ENCODE results near the gene BAMBI. TPM values are rescaled to one million over a fixed set of nuclear protein-coding genes. Genes with fewer than 3 reads are reported as not detected.

Gene BAMBI
- total and polyA plus RNA-seq, 2 of the 8 experiments (the other 6 are each of a cell fraction or from before 2014, with no cell fraction given), result 5.6 to 26.4 TPM

DNA sequence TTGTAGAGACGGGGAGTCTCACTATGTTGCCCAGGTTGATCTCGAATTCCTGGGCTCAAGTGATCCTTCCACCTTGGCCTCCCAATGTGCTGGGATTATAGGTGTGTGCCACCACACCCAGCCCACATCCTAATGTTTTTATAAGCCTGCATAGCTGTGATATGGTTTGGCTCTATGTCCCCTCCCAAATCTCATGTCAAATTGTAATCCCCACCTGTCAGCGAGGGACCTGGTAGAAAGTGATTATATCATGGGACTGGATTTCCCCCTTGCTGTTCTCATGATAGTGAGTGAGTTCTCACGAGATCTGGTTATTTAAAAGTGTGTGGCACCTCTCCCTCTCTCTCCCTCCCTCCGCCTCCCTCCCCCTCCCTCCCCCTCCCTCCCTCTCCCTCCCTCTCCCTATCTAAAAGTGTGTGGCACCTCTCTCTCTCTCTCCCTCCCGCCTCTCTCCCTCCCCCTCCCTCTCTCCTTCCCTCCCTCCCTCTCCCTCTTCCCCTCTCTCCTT is 13.9 kb downstream of the BAMBI start:
- POLR2A ChIA-PET (ENCODE audit: partially characterized antibody), result interaction anchor here (0.8 kb wide), 1 partner anchor 12 kb away, joined by 3 read pairs; no protein-coding TSS in a partner anchor

More for the DNA sequence above, 13.9 kb downstream of the BAMBI start:
- Histone ChIP-seq H3K27me3 (replicated peaks in 1 of 4; ENCODE audit: control insufficient read depth in 3 of 4, extremely low read depth in 1 of 4, insufficient read depth in 3 of 4, low read length in 3 of 4) (no peaks in the 10 kb centered on the region), H4K91ac (replicated peaks; ENCODE audit: insufficient read length, low read length) (no peak overlapping the region), H3K14ac (ENCODE audit: insufficient read length) (no peak overlapping the region), H4K8ac (ENCODE audit: extremely low read depth, insufficient read depth, low read length) (no peak overlapping the region), H3K4me1 (replicated peaks in 1 of 4; ENCODE audit: control insufficient read depth in 3 of 4, insufficient read depth in 4 of 4, low read length in 3 of 4) (peaks cover 2 to 11% (median 7%) of the 10 kb centered on the region in 4 experiments; a peak in 6 of 7 replicates), H2AFZ (ENCODE audit: low read length) (no peak overlapping the region), H3K9me3 (ENCODE audit: insufficient read depth in 2 of 2, low read depth in 1 of 2, low read length in 1 of 2) (no peaks in the 10 kb centered on the region), H3K23ac (ENCODE audit: insufficient read length) (no peak overlapping the region), H2BK120ac (replicated peaks; ENCODE audit: low read depth, low read length) (no peak overlapping the region), H4K20me1 (replicated peaks in 1 of 2; ENCODE audit: control insufficient read depth in 1 of 2, insufficient read depth in 2 of 2, low read length in 2 of 2) (no peaks in the 10 kb centered on the region), H3K79me2 (ENCODE audit: control insufficient read depth in 1 of 2, insufficient read depth in 2 of 2, low read length in 2 of 2) (no peaks in the 10 kb centered on the region), H3K79me1 (ENCODE audit: low read depth, low read length) (no peaks in the 10 kb centered on the region), H2AK5ac (ENCODE audit: low read depth, low read length) (no peak overlapping the region), H3K36me3 (ENCODE audit: control insufficient read depth in 2 of 4, insufficient read depth in 4 of 4, low read length in 3 of 4) (no peaks in the 10 kb centered on the region), H4K5ac (ENCODE audit: insufficient read length, low read depth, low read length) (no peak overlapping the region), H3K18ac (ENCODE audit: extremely low read depth, low read length) (no peak overlapping the region), H3K23me2 (ENCODE audit: low read depth, low read length) (no peaks in the 10 kb centered on the region), H2BK20ac (ENCODE audit: low read length) (no peak overlapping the region), H3K9ac (replicated peaks in 1 of 4; ENCODE audit: extremely low read depth in 1 of 4, low read depth in 3 of 4, low read length in 3 of 4) (no peak overlapping the region), H2BK5ac (ENCODE audit: low read depth, low read length) (no peak overlapping the region), H3K56ac (replicated peaks; ENCODE audit: insufficient read length, low read depth, low read length) (no peak overlapping the region), H3K4ac (replicated peaks; ENCODE audit: insufficient read length, low read depth, low read length) (no peak overlapping the region), H3K27ac (ENCODE audit: low read depth, low read length) (no peak overlapping the region), H2BK12ac (ENCODE audit: low read depth, low read length) (no peak overlapping the region), H2BK15ac (ENCODE audit: low read length) (no peak overlapping the region), H3K4me2 (ENCODE audit: insufficient read depth in 1 of 2, low read depth in 2 of 2, low read length in 2 of 2) (no peak overlapping the region), H3K4me3 (ENCODE audit: extremely low read depth in 1 of 4, insufficient read depth in 2 of 4, low read depth in 3 of 4, low read length in 4 of 4) (no peak overlapping the region)
- no peak for FAIRE-seq
- TF ChIP-seq, protein P1, sequence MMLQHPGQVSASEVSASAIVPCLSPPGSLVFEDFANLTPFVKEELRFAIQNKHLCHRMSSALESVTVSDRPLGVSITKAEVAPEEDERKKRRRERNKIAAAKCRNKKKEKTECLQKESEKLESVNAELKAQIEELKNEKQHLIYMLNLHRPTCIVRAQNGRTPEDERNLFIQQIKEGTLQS (IDR thresholded peaks at IDR 0.05; ENCODE audit: insufficient read depth, low read depth, low read length), result no peak
- TF ChIP-seq HDAC2 (IDR thresholded peaks at IDR 0.05; ENCODE audit: borderline replicate concordance in 1 of 2, low read depth in 2 of 2, low read length in 2 of 2), result no peak
- CTCF ChIA-PET (ENCODE audit: partially characterized antibody), result no interaction called here
- DNase-seq (ENCODE audit: low read depth in 1 of 2, low spot score in 2 of 2), result no peak
- 97% methylated on average over 3 of the region's 6 CpGs; no CpG with 5 or more reads in 1 of the 2 experiments for WGBS, 2 experiments (ENCODE audit: extremely low coverage in 1 of 2, insufficient coverage in 1 of 2, insufficient read length in 1 of 2, insufficient replicate concordance in 2 of 2, low coverage in 1 of 2, low lambda C conversion rate in 2 of 2, missing lambda C conversion rate in 1 of 2)

Data from H1 (cell line).